GM12878 (cell line): ENCODE results near the gene NOC2L. TPM values are rescaled to one million over a fixed set of nuclear protein-coding genes. Genes with fewer than 3 reads are reported as not detected.

Experiments used
- ATAC-seq: fragments of 200-7000 bp; cut with Tn5 transposase; 3 replicates; pipeline ENCODE4 v1.9.1; 2020; ENCODE audit warnings: mild to moderate bottlenecking, moderate library complexity
- BruUV-seq: library from RNA; stranded (reverse); fragments of 400-500 nt; replicated peaks from 2 replicates; lab custom pipeline; 2021; lab: Mats Ljungman, UMichigan
- CTCF ChIA-PET: fragments of 300-600 bp; sonication (Branson Sonifier 250); formaldehyde crosslinking; extraction: SDS; loops from one replicate; lab custom pipeline; 2021; ENCODE audit warnings: inconsistent platforms; lab: Yijun Ruan, JAX
- POLR2A ChIA-PET: fragments of 350-600 bp; formaldehyde crosslinking; extraction: SDS; loops from one replicate; lab custom pipeline; 2021; ENCODE audit warnings: inconsistent platforms; lab: Charles Lee
- RAD21 ChIA-PET: fragments of 300-600 bp; sonication (Branson Sonifier 250); formaldehyde crosslinking; loops from one replicate; lab custom pipeline; 2023; ENCODE audit warnings: antibody characterized with exemption; ENCODE audit not compliant: unreplicated experiment; lab: Charles Lee
- SMC1A ChIA-PET: fragments of 300-600 bp; sonication (Branson Sonifier 250); formaldehyde crosslinking; loops from one replicate; lab custom pipeline; 2023; ENCODE audit not compliant: unreplicated experiment, uncharacterized antibody; lab: Charles Lee
- DNase-seq: peaks from one replicate; pipeline ENCODE4 v3.0.0-alpha.2; 2011; ENCODE audit warnings: low read depth, low spot score
- FAIRE-seq: peaks from 3 replicates; lab custom pipeline; 2011; peaks lifted over from hg19 to GRCh38; lab: Jason Lieb, UNC
- H2AFZ ChIP-seq: 2 replicates; pipeline ENCODE4 v1.6.0; 2011; ENCODE audit warnings: low read depth, low read length, control low read depth; ENCODE audit not compliant: control insufficient read depth
- H3K27ac ChIP-seq: 2 replicates; pipeline ENCODE4 v1.5.1; 2011; ENCODE audit warnings: control low read depth; ENCODE audit not compliant: control insufficient read depth, insufficient read depth
- H3K27me3 ChIP-seq, 2 experiments: replicated peaks in 1 of 2; 2 replicates each; pipeline versions ENCODE4 v1.6.0 to v1.6.1; 2011; ENCODE audit warnings: low read length in 1 of 2; ENCODE audit not compliant: control insufficient read depth in 2 of 2, insufficient read depth in 2 of 2
- H3K36me3 ChIP-seq, 2 experiments: 2 replicates each; pipeline ENCODE4 v1.5.1; 2011; ENCODE audit warnings: low read length in 1 of 2; ENCODE audit not compliant: control insufficient read depth in 2 of 2, insufficient read depth in 2 of 2
- H3K4me1 ChIP-seq: 2 replicates; pipeline ENCODE4 v1.6.1; 2011; ENCODE audit warnings: mild to moderate bottlenecking, low read length, moderate library complexity, mixed read lengths; ENCODE audit not compliant: control insufficient read depth, insufficient read depth
- H3K4me2 ChIP-seq: 2 replicates; pipeline ENCODE4 v1.6.0; 2011; ENCODE audit warnings: control low read depth; ENCODE audit not compliant: control insufficient read depth, insufficient read depth
- H3K4me3 ChIP-seq: fragments of 200-600 bp; sonication (generic); 2 replicates; pipeline ENCODE4 v1.5.1; 2016
- H3K79me2 ChIP-seq: 2 replicates; pipeline ENCODE4 v1.6.0; 2011; ENCODE audit warnings: low read length; ENCODE audit not compliant: control insufficient read depth, insufficient read depth
- H3K9ac ChIP-seq: 2 replicates; pipeline ENCODE4 v1.8.0; 2011; ENCODE audit warnings: low read length, control low read depth, mixed read lengths; ENCODE audit not compliant: control insufficient read depth, insufficient read depth
- H3K9me3 ChIP-seq: replicated peaks from 3 replicates; pipeline ENCODE4 v1.5.1; 2011; ENCODE audit warnings: mild to moderate bottlenecking, low read length; ENCODE audit not compliant: control insufficient read depth, insufficient read depth
- H4K20me1 ChIP-seq: 2 replicates; pipeline ENCODE4 v1.6.0; 2011; ENCODE audit not compliant: control insufficient read depth, insufficient read depth
- CBX5 ChIP-seq: sonication (generic); IDR thresholded peaks from 2 replicates; pipeline ENCODE4 v1.6.1; 2016; ENCODE audit warnings: low read depth, moderate library complexity, mild to moderate bottlenecking, inconsistent platforms
- CREB1 ChIP-seq: IDR thresholded peaks from 2 replicates; pipeline ENCODE4 v1.6.1; 2012; ENCODE audit warnings: low read depth, mild to moderate bottlenecking, inconsistent platforms
- CTCF ChIP-seq, 3 experiments: IDR thresholded peaks in 2 of 3; conservative IDR thresholded peaks in 1 of 3; 2 replicates each; pipeline ENCODE4 v1.5.1; 2011; ENCODE audit warnings: low read depth in 3 of 3, low read length in 3 of 3, mild to moderate bottlenecking in 3 of 3, control low read depth in 2 of 3, moderate library complexity in 2 of 3, inconsistent platforms in 1 of 3, mixed read lengths in 1 of 3; ENCODE audit not compliant: control insufficient read depth in 2 of 3, insufficient read depth in 1 of 3; ENCODE audit errors: extremely low read depth in 1 of 3
- MYB ChIP-seq: fragments of 150-350 bp; IDR thresholded peaks from 2 replicates; pipeline ENCODE4 v1.6.1; 2014; ENCODE audit warnings: mild to moderate bottlenecking, low read depth, low read length, borderline replicate concordance
- MYC ChIP-seq: IDR thresholded peaks from 2 replicates; pipeline ENCODE4 v1.6.1; 2011; ENCODE audit warnings: mild to moderate bottlenecking, low read length, moderate library complexity, inconsistent platforms; ENCODE audit not compliant: insufficient read depth, insufficient replicate concordance, insufficient read length, severe bottlenecking
- NBN ChIP-seq: fragments of 450-650 bp; IDR thresholded peaks from 2 replicates; pipeline ENCODE4 v1.6.1; 2016
- RCOR1 ChIP-seq: conservative IDR thresholded peaks from 2 replicates; pipeline ENCODE4 v1.6.1; 2012; ENCODE audit warnings: low read depth, low read length, improper control_type of control experiment
- ZBTB4 ChIP-seq: fragments of 450-650 bp; formaldehyde crosslinking; IDR thresholded peaks from 2 replicates; pipeline ENCODE4 v1.4.0; 2022; ENCODE audit warnings: mild to moderate bottlenecking, moderate library complexity
- ZNF274 ChIP-seq: IDR thresholded peaks from one replicate; pipeline ENCODE4 v1.8.0; 2011; ENCODE audit not compliant: insufficient read length, insufficient read depth
- WGBS: methylation state at CpG from one replicate; pipeline ENCODE4 v1.1.6; 2016; ENCODE audit warnings: low lambda C conversion rate; ENCODE audit not compliant: insufficient replicate concordance, insufficient coverage; ENCODE audit errors: missing lambda C conversion rate; 5-methylcytosine and 5-hydroxymethylcytosine counted together
- in situ Hi-C: fragments of 300-500 bp; cut with MboI; formaldehyde crosslinking; loops from 9 replicates; pipeline ENCODE4 v1.14.3; 2018; ENCODE audit warnings: mixed read lengths
- intact Hi-C: fragments of 100-400 bp; cut with micrococcal nuclease; formaldehyde crosslinking; loops from one replicate; pipeline ENCODE4 v1.14.2; 2022; ENCODE audit not compliant: unreplicated experiment
- polyA plus RNA-seq, 11 experiments: library from polyadenylated mRNA; depleted of rRNA in 4 of 11; unstranded in 6 of 11; stranded (reverse) in 5 of 11; fragments of >200 nt; fragmentation: Nextera tagmentation in 4 of 11; fragmentation: Illumina TruSeq in 1 of 11; extraction: Ambion mirVana in 4 of 11; extraction: Trizol in 1 of 11; gene quantifications; 1 replicate in 1 of 11; 2 replicates in 10 of 11; pipeline versions ENCODE4 v1.2.1 to v1.2.3, GENCODE V29; 2011 to 2016; ENCODE audit warnings: inconsistent platforms in 2 of 11, missing spikeins in 2 of 11, low read depth in 1 of 11
- total RNA-seq, 4 experiments: library from RNA; depleted of rRNA in 3 of 4; stranded (reverse); fragments of >200 nt in 3 of 4; fragmentation: Illumina TruSeq in 1 of 4; extraction: Trizol in 1 of 4; gene quantifications; 2 replicates each; pipeline versions ENCODE4 v1.2.1 to v1.2.3, GENCODE V29; 2013 to 2021

NOC2L gene
- total and polyA plus RNA-seq, 10 of the 15 experiments (the other 5 are each of a cell fraction or from before 2014, with no cell fraction given): 1.3 to 171 (median 64.3) TPM

GRCh38 chr1:935751-936231 lies 23.3 kb downstream of the NOC2L start:
- no peaks in the 10 kb centered on the region for H3K36me3 ChIP-seq
- H3K9me3 ChIP-seq: no peaks in the 10 kb centered on the region
- no TSS peak for BruUV-seq
- POLR2A ChIA-PET: no interaction called here
- TF ChIP-seq RCOR1 (no peak), NBN (no peak), CBX5 (no peak)
- TF ChIP-seq, all 136 proteins: peak for 0
- CTCF ChIA-PET: no interaction called here
- ATAC-seq: no peak
- WGBS: 50% methylated on average over 24 of the region's 30 CpGs
- Histone ChIP-seq H3K27me3 (peaks cover 2 to 7% of the 10 kb centered on the region in 2 experiments), H4K20me1 (no peaks in the 10 kb centered on the region), H3K79me2 (no peaks in the 10 kb centered on the region), H3K4me3 (no peak overlapping the region), H2AFZ (no peak overlapping the region), H3K27ac (no peak overlapping the region), H3K4me1 (peaks cover under 1% of the 10 kb centered on the region; the same call in 1 of the 2 replicates), H3K9ac (no peak overlapping the region), H3K4me2 (no peak overlapping the region)
- intact Hi-C loops (no loop called here), in situ Hi-C loops (loop anchor here (10.0 kb wide), 1 partner anchor 61 kb away; no protein-coding TSS in a partner anchor)
- FAIRE-seq: no peak
- RAD21 ChIA-PET: no interaction called here
- no peak for DNase-seq
- SMC1A ChIA-PET: no interaction called here

- Histone ChIP-seq H3K27ac (no peak overlapping the region), H2AFZ (no peak overlapping the region), H3K79me2 (no peaks in the 10 kb centered on the region), H3K4me2 (no peak overlapping the region), H3K9me3 (no peaks in the 10 kb centered on the region), H4K20me1 (no peaks in the 10 kb centered on the region), H3K9ac (no peak overlapping the region), H3K27me3 (peaks cover 0 to 3% of the 10 kb centered on the region in 2 experiments; a peak in 3 of 4 replicates), H3K36me3 (no peaks in the 10 kb centered on the region), H3K4me3 (no peak overlapping the region), H3K4me1 (no peaks in the 10 kb centered on the region)
- DNase-seq (no peak), FAIRE-seq (no peak), ATAC-seq (no peak)
- ChIA-PET RAD21 (no interaction called here), POLR2A (no interaction called here), CTCF (no interaction called here), SMC1A (no interaction called here)
- in situ Hi-C loops (loop anchor here (10.0 kb wide), 1 partner anchor 60 kb away; no protein-coding TSS in a partner anchor), intact Hi-C loops (no loop called here)
- BruUV-seq: no TSS peak
- WGBS: 28% methylated on average over 36 of the region's 37 CpGs
- no peak for TF ChIP-seq CREB1
- no peak for TF ChIP-seq ZNF274
- no peak for TF ChIP-seq ZBTB4 (CRISPR knock-in tag)
- TF ChIP-seq MYC: no peak
- TF ChIP-seq CTCF (IDR thresholded peaks at IDR 0.05 in 2 of 3, conservative IDR thresholded peaks at IDR 0.05 in 1 of 3; ENCODE audit: control insufficient read depth in 2 of 3, extremely low read depth in 1 of 3, insufficient read depth in 1 of 3, low read depth in 3 of 3, low read length in 3 of 3): no peak
- no peak for TF ChIP-seq MYB
Observed at GRCh38 chr1:934991-935750, 23.9 kb downstream of the NOC2L start.
